Parathyroid adenoma (tissue), 2 donors: Measurements from ENCODE around the gene CNTN4.

Experiments
- H2AFZ ChIP-seq: fragments of 300-600 bp; sonication (generic); one replicate; pipeline ENCODE4 v1.7.0; 2017; ENCODE audit warnings: antibody characterized with exemption, mild to moderate bottlenecking
- H3K27ac ChIP-seq: fragments of 300-600 bp; sonication (generic); one replicate; pipeline ENCODE4 v1.7.0; 2017
- H3K27me3 ChIP-seq: fragments of 300-600 bp; sonication (generic); one replicate; pipeline ENCODE4 v1.7.0; 2017; ENCODE audit warnings: low read length; ENCODE audit not compliant: control insufficient read depth, insufficient read depth
- H3K36me3 ChIP-seq: fragments of 300-600 bp; sonication (generic); one replicate; pipeline ENCODE4 v1.7.0; 2017; ENCODE audit warnings: low read length; ENCODE audit not compliant: control insufficient read depth, insufficient read depth
- H3K4me1 ChIP-seq: fragments of 300-600 bp; sonication (generic); one replicate; pipeline ENCODE4 v1.7.0; 2017; ENCODE audit warnings: control low read depth
- H3K4me2 ChIP-seq: fragments of 300-600 bp; sonication (generic); one replicate; pipeline ENCODE4 v1.7.0; 2017; ENCODE audit warnings: low read length
- H3K4me3 ChIP-seq: fragments of 300-600 bp; sonication (generic); one replicate; pipeline ENCODE4 v1.7.0; 2017; ENCODE audit warnings: low read depth, low read length
- H3K79me2 ChIP-seq: fragments of 300-600 bp; sonication (generic); one replicate; pipeline ENCODE4 v1.7.0; 2017; ENCODE audit warnings: control low read depth
- H3K9ac ChIP-seq: fragments of 300-600 bp; sonication (generic); one replicate; pipeline ENCODE4 v1.7.0; 2017; ENCODE audit warnings: mild to moderate bottlenecking
- H3K9me3 ChIP-seq: fragments of 300-600 bp; sonication (generic); one replicate; pipeline ENCODE4 v1.7.0; 2017; ENCODE audit warnings: low read length; ENCODE audit not compliant: control insufficient read depth
- CTCF ChIP-seq: fragments of 300-600 bp; sonication (generic); IDR thresholded peaks from one replicate; pipeline ENCODE4 v1.7.0; 2017; ENCODE audit warnings: antibody characterized with exemption, mild to moderate bottlenecking
- donor health status: primary hyperparathyroidism.

Gene CNTN4

GRCh38 chr3:2860626-2861025, 762.0 kb downstream of the CNTN4 start:
- H3K4me1 ChIP-seq = peaks cover 4% of the 10 kb centered on the region
- no peak for TF ChIP-seq CTCF
- no peak overlapping the region for H3K9ac ChIP-seq
- no peak overlapping the region for H3K27ac ChIP-seq
- no peaks in the 10 kb centered on the region for H3K27me3 ChIP-seq
- H3K4me2 ChIP-seq = no peak overlapping the region
- H3K79me2 ChIP-seq = no peaks in the 10 kb centered on the region
- H3K36me3 ChIP-seq = no peaks in the 10 kb centered on the region
- H2AFZ ChIP-seq = no peak overlapping the region
- no peaks in the 10 kb centered on the region for H3K9me3 ChIP-seq
- no peak overlapping the region for H3K4me3 ChIP-seq

- Histone ChIP-seq H3K4me2 (no peak overlapping the region), H3K9ac (no peak overlapping the region), H3K4me3 (no peak overlapping the region), H3K4me1 (no peaks in the 10 kb centered on the region), H3K9me3 (no peaks in the 10 kb centered on the region), H3K36me3 (no peaks in the 10 kb centered on the region), H3K79me2 (no peaks in the 10 kb centered on the region), H3K27ac (no peak overlapping the region), H2AFZ (no peak overlapping the region), H3K27me3 (no peaks in the 10 kb centered on the region)
- no peak for TF ChIP-seq CTCF
Measured at GRCh38 chr3:2861120-2861519, 762.5 kb downstream of the CNTN4 start.

GRCh38 chr3:2861920-2862319, 763.3 kb downstream of the CNTN4 start:
- Histone ChIP-seq H3K4me1 (no peaks in the 10 kb centered on the region), H3K4me3 (no peak overlapping the region), H3K9me3 (no peaks in the 10 kb centered on the region), H3K27ac (no peak overlapping the region), H3K27me3 (no peaks in the 10 kb centered on the region), H3K9ac (no peak overlapping the region), H3K79me2 (no peaks in the 10 kb centered on the region), H3K4me2 (no peak overlapping the region), H3K36me3 (no peaks in the 10 kb centered on the region), H2AFZ (no peak overlapping the region)
- no peak for TF ChIP-seq CTCF

- Histone ChIP-seq H3K79me2 (no peaks in the 10 kb centered on the region), H2AFZ (no peak overlapping the region), H3K36me3 (no peaks in the 10 kb centered on the region), H3K9ac (no peak overlapping the region), H3K4me1 (no peaks in the 10 kb centered on the region), H3K27me3 (no peaks in the 10 kb centered on the region), H3K9me3 (no peaks in the 10 kb centered on the region), H3K27ac (no peak overlapping the region), H3K4me3 (no peak overlapping the region), H3K4me2 (no peak overlapping the region)
- TF ChIP-seq CTCF = no peak
Measured at GRCh38 chr3:2862366-2862765, 763.7 kb downstream of the CNTN4 start.

GRCh38 chr3:2863127-2863526, 764.5 kb downstream of the CNTN4 start:
- Histone ChIP-seq H3K36me3 (no peaks in the 10 kb centered on the region), H3K9ac (no peak overlapping the region), H2AFZ (no peak overlapping the region), H3K27ac (no peak overlapping the region), H3K9me3 (no peaks in the 10 kb centered on the region), H3K4me3 (no peak overlapping the region), H3K4me1 (no peaks in the 10 kb centered on the region), H3K27me3 (no peaks in the 10 kb centered on the region), H3K4me2 (no peak overlapping the region), H3K79me2 (no peaks in the 10 kb centered on the region)
- TF ChIP-seq CTCF = no peak
